Skeletal muscle satellite cell (primary cell): ENCODE measurements around the gene XBP1.
A peak's percentile ranks its signal among the peaks of the same experiment; 100 is the strongest.
"Not testable (repeated sequence)": the region's sequence is repeated elsewhere in the genome, so short reads cannot be mapped to it uniquely, and the experiment has no call there.

Experiments
- H3K27me3 ChIP-seq: 2 replicates; pipeline ENCODE4 v1.7.0; 2013; ENCODE audit warnings: low read length; ENCODE audit not compliant: control insufficient read depth, insufficient read depth
- H3K36me3 ChIP-seq: 2 replicates; pipeline ENCODE4 v1.7.0; 2013; ENCODE audit warnings: mild to moderate bottlenecking, control low read depth, low read length; ENCODE audit not compliant: insufficient read depth
- H3K4me1 ChIP-seq: 2 replicates; pipeline ENCODE4 v1.7.0; 2013; ENCODE audit warnings: low read length; ENCODE audit not compliant: control insufficient read depth, insufficient read depth
- H3K4me2 ChIP-seq: 2 replicates; pipeline ENCODE4 v1.7.0; 2013; ENCODE audit warnings: mild to moderate bottlenecking, low read length
- H3K4me3 ChIP-seq: 2 replicates; pipeline ENCODE4 v1.7.0; 2013; ENCODE audit warnings: low read length
- H3K9ac ChIP-seq: 2 replicates; pipeline ENCODE4 v1.7.0; 2013; ENCODE audit warnings: mild to moderate bottlenecking, low read depth, low read length, moderate library complexity
- H3K9me3 ChIP-seq: replicated peaks from 2 replicates; pipeline ENCODE4 v1.7.0; 2013; ENCODE audit warnings: mild to moderate bottlenecking, control low read depth, low read length

The XBP1 gene

GRCh38 chr22:28830441-28830840 is 30.1 kb upstream of the XBP1 start:
- H3K27me3 ChIP-seq = no peaks in the 10 kb centered on the region
- no peak overlapping the region for H3K4me3 ChIP-seq
- no peaks in the 10 kb centered on the region for H3K4me1 ChIP-seq

GRCh38 chr22:28829358-28830181 is 29.2 kb upstream of the XBP1 start:
- Histone ChIP-seq H3K4me3 (no peak overlapping the region), H3K4me1 (no peaks in the 10 kb centered on the region), H3K9ac (no peak overlapping the region), H3K36me3 (no peaks in the 10 kb centered on the region), H3K9me3 (no peaks in the 10 kb centered on the region), H3K27me3 (no peaks in the 10 kb centered on the region), H3K4me2 (peak overlapping the region; percentile 46)

More at GRCh38 chr22:28830441-28830840, 30.1 kb upstream of the XBP1 start:
- H3K9me3 ChIP-seq = no peaks in the 10 kb centered on the region
- no peak overlapping the region for H3K4me2 ChIP-seq
- H3K9ac ChIP-seq = no peak overlapping the region
- no peaks in the 10 kb centered on the region for H3K36me3 ChIP-seq

- Histone ChIP-seq H3K27me3 (no peaks in the 10 kb centered on the region), H3K9ac (no peak overlapping the region), H3K4me3 (no peak overlapping the region), H3K9me3 (no peaks in the 10 kb centered on the region), H3K4me1 (no peaks in the 10 kb centered on the region), H3K4me2 (no peak overlapping the region), H3K36me3 (no peaks in the 10 kb centered on the region)
Measured at GRCh38 chr22:28826921-28827320, 26.6 kb upstream of the XBP1 start.

DNA sequence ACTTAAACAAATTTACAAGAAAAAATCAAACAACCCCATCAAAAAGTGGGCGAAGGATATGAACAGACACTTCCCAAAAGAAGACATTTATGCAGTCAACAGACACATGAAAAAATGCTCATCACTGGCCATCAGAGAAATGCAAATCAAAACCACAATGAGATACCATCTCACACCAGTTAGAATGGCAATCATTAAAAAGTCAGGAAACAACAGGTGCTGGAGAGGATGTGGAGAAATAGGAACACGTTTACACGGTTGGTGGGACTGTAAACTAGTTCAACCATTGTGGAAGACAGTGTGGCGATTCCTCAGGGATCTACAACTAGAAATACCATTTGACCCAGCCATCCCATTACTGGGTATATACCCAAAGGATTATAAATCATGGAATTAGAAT is 26.1 kb upstream of the XBP1 start:
- H3K36me3 ChIP-seq, H3K4me1 ChIP-seq, H3K4me2 ChIP-seq, H3K27me3 ChIP-seq, H3K9me3 ChIP-seq, H3K4me3 ChIP-seq, H3K9ac ChIP-seq: not testable (repeated sequence)

DNA sequence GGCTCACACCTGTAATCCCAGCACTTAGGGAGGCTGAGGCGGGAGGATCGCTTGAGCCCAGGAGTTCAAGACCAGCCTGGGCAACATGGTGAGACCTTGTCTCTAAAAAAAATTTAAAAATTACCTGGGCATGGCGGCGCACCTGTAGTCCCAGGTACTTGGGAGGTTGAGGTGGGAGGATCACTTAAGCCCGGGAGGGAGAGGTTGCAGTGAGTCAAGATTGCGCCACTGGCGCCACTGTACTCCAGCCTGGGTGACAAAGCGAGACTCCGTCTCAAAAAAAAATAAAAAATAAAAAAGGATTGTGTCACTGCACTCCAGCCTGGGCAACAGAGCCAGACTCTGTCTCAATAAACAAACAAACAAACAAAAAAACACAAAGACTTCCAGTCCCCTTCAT is 24.1 kb upstream of the XBP1 start:
- H3K9ac ChIP-seq, H3K4me2 ChIP-seq, H3K36me3 ChIP-seq, H3K9me3 ChIP-seq, H3K4me3 ChIP-seq, H3K4me1 ChIP-seq, H3K27me3 ChIP-seq: not testable (repeated sequence)

GRCh38 chr22:28822930-28823551 is 22.7 kb upstream of the XBP1 start:
- Histone ChIP-seq H3K9me3 (no peaks in the 10 kb centered on the region), H3K4me3 (no peak overlapping the region), H3K36me3 (no peaks in the 10 kb centered on the region), H3K9ac (no peak overlapping the region), H3K27me3 (no peaks in the 10 kb centered on the region), H3K4me2 (no peak overlapping the region), H3K4me1 (no peaks in the 10 kb centered on the region)

- Histone ChIP-seq H3K4me2 (no peak overlapping the region), H3K9ac (no peak overlapping the region), H3K4me3 (no peak overlapping the region), H3K4me1 (no peaks in the 10 kb centered on the region), H3K9me3 (no peaks in the 10 kb centered on the region), H3K27me3 (no peaks in the 10 kb centered on the region), H3K36me3 (no peaks in the 10 kb centered on the region)
Measured at GRCh38 chr22:28821452-28821851, 21.1 kb upstream of the XBP1 start.

GRCh38 chr22:28820885-28821284 is 20.5 kb upstream of the XBP1 start:
- Histone ChIP-seq H3K27me3 (no peaks in the 10 kb centered on the region), H3K9ac (no peak overlapping the region), H3K4me2 (no peak overlapping the region), H3K4me1 (no peaks in the 10 kb centered on the region), H3K36me3 (no peaks in the 10 kb centered on the region), H3K9me3 (no peaks in the 10 kb centered on the region), H3K4me3 (no peak overlapping the region)

- Histone ChIP-seq H3K36me3 (no peaks in the 10 kb centered on the region), H3K4me3 (no peak overlapping the region), H3K4me2 (no peak overlapping the region), H3K9ac (no peak overlapping the region), H3K4me1 (no peaks in the 10 kb centered on the region), H3K27me3 (no peaks in the 10 kb centered on the region), H3K9me3 (no peaks in the 10 kb centered on the region)
Measured at GRCh38 chr22:28819253-28820096, 19.1 kb upstream of the XBP1 start.

GRCh38 chr22:28817919-28818859 is 17.8 kb upstream of the XBP1 start:
- Histone ChIP-seq H3K9ac (no peak overlapping the region), H3K4me2 (no peak overlapping the region), H3K27me3 (no peaks in the 10 kb centered on the region), H3K4me3 (no peak overlapping the region), H3K9me3 (no peaks in the 10 kb centered on the region), H3K4me1 (no peaks in the 10 kb centered on the region), H3K36me3 (no peaks in the 10 kb centered on the region)

DNA sequence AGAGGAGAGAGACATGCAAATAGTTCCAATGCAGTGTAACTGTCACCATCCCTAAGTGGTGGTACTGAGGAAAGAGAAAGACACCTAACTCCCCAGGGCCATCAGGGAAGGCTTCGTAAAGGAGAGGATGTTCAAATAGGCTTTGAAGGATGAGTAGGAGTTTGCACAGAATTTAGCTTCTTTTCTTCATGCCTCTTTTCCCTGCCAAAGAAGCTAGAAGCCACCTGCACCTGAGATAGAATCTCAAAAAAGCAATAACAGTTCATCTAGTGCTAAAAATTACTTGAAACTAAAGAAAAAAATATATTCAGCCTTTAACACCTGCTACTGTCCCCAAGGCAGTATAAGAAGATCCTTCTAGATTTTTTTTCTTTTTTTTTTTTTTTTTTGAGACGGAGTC is 16.7 kb upstream of the XBP1 start:
- Histone ChIP-seq H3K9ac (no peak overlapping the region), H3K4me2 (no peak overlapping the region), H3K9me3 (no peaks in the 10 kb centered on the region), H3K27me3 (no peaks in the 10 kb centered on the region), H3K36me3 (no peaks in the 10 kb centered on the region), H3K4me1 (no peaks in the 10 kb centered on the region), H3K4me3 (no peak overlapping the region)
